Measurements from ENCODE around the gene NAE1. TPM values are rescaled to one million over a fixed set of nuclear protein-coding genes. Genes with fewer than 3 reads are reported as not detected.
A peak's percentile ranks its signal among the peaks of the same experiment; 100 is the strongest.

The NAE1 gene
- total and polyA plus RNA-seq, 9 donors, result 38.3 to 63.7 (median 46.7) TPM

GRCh38 chr16:66846831-66847230, 16.1 kb upstream of the NAE1 start:
- Histone ChIP-seq H3K27me3 (no peaks in the 10 kb centered on the region), H3K27ac (no peak overlapping the region), H3K36me3 (no peaks in the 10 kb centered on the region), H3K4me3 (no peak overlapping the region), H3K4me1 (ENCODE audit: insufficient read depth) (peaks cover 7% of the 10 kb centered on the region), H3K9me3 (no peaks in the 10 kb centered on the region)
- no peak for DNase-seq
- whole genome bisulfite sequencing, 3 donors, result 93 to 95% (median 95%) methylated on average over 6 of the region's 6 CpGs
- intact Hi-C loops (cut with DNase I), result no loop called here
- TF ChIP-seq CTCF (IDR thresholded peaks at IDR 0.05) (no peak), POLR2A (IDR thresholded peaks at IDR 0.05) (no peak), EP300 (IDR thresholded peaks at IDR 0.05) (no peak)

GRCh38 chr16:66846266-66846665, 15.5 kb upstream of the NAE1 start:
- TF ChIP-seq EP300 (IDR thresholded peaks at IDR 0.05), result no peak
- TF ChIP-seq POLR2A (IDR thresholded peaks at IDR 0.05), result no peak
- no peak for TF ChIP-seq CTCF (IDR thresholded peaks at IDR 0.05)
- peak in 1 of 5 donors; percentile 1 for DNase-seq
- Histone ChIP-seq H3K27me3 (no peaks in the 10 kb centered on the region), H3K9me3 (no peaks in the 10 kb centered on the region), H3K4me1 (ENCODE audit: insufficient read depth) (peaks cover 7% of the 10 kb centered on the region), H3K27ac (no peak overlapping the region), H3K36me3 (no peaks in the 10 kb centered on the region), H3K4me3 (no peak overlapping the region)
- 87 to 96% (median 91%) methylated on average over 1 of the region's 1 CpG for WGBS, 3 donors
- intact Hi-C loops (cut with DNase I), result no loop called here

- Histone ChIP-seq H3K36me3 (no peaks in the 10 kb centered on the region), H3K4me3 (no peak overlapping the region), H3K27ac (no peak overlapping the region), H3K4me1 (ENCODE audit: insufficient read depth) (peaks cover 7% of the 10 kb centered on the region), H3K27me3 (no peaks in the 10 kb centered on the region), H3K9me3 (no peaks in the 10 kb centered on the region)
- peak in 1 of 5 donors; percentile 7 for DNase-seq
- intact Hi-C loops (cut with DNase I), result no loop called here
- WGBS, 3 donors, result 37 to 47% (median 44%) methylated on average over 9 of the region's 9 CpGs
- TF ChIP-seq EP300 (IDR thresholded peaks at IDR 0.05) (no peak), CTCF (IDR thresholded peaks at IDR 0.05) (no peak), POLR2A (IDR thresholded peaks at IDR 0.05) (no peak)
Observed at GRCh38 chr16:66845791-66846221, 15.0 kb upstream of the NAE1 start.

- H3K4me1 ChIP-seq (ENCODE audit: insufficient read depth), result peaks cover 7% of the 10 kb centered on the region
- TF ChIP-seq POLR2A (IDR thresholded peaks at IDR 0.05), result no peak
- no peak for TF ChIP-seq CTCF (IDR thresholded peaks at IDR 0.05)
- no peak for TF ChIP-seq EP300 (IDR thresholded peaks at IDR 0.05)
- DNase-seq, result peak in 1 of 5 donors; percentile 4
- intact Hi-C loops (cut with DNase I), result no loop called here
- WGBS, 3 donors, result 10 to 12% (median 11%) methylated on average over 10 of the region's 10 CpGs
- no peak overlapping the region for H3K27ac ChIP-seq
- H3K36me3 ChIP-seq, result no peaks in the 10 kb centered on the region
- no peak overlapping the region for H3K4me3 ChIP-seq
- H3K9me3 ChIP-seq, result no peaks in the 10 kb centered on the region
- no peaks in the 10 kb centered on the region for H3K27me3 ChIP-seq
Observed at GRCh38 chr16:66845080-66845410, 14.3 kb upstream of the NAE1 start.

All from ovary (tissue), 9 donors.